HEK293 (cell line): Measurements from ENCODE around the gene ERO1B.
"Not testable (repeated sequence)": the region's sequence is repeated elsewhere in the genome, so short reads cannot be mapped to it uniquely, and the experiment has no call there.

Source experiments
- CTCF ChIA-PET: fragments of 350-600 bp; formaldehyde crosslinking; extraction: SDS; loops from one replicate; lab custom pipeline; 2021; ENCODE audit warnings: antibody characterized with exemption; lab: Yijun Ruan, JAX
- POLR2A ChIA-PET: fragments of 300-600 bp; formaldehyde crosslinking; extraction: SDS; loops from one replicate; lab custom pipeline; 2020; ENCODE audit warnings: antibody characterized with exemption, inconsistent platforms; lab: Yijun Ruan, JAX
- H3K27ac ChIP-seq: fragments of 200-500 bp; sonication (Bioruptor generic); 2 replicates; pipeline ENCODE4 v1.5.1; 2014; ENCODE audit warnings: low read depth, low read length, control low read depth, inconsistent platforms; ENCODE audit errors: extremely low read depth
- H3K36me3 ChIP-seq, 2 experiments: fragments of 200-500 bp in 1 of 2; sonication (Bioruptor generic) in 1 of 2; 1 replicate in 1 of 2; 2 replicates in 1 of 2; pipeline ENCODE4 v1.5.1; 2014 to 2017; ENCODE audit warnings: inconsistent platforms in 2 of 2, low read length in 2 of 2; ENCODE audit not compliant: control insufficient read depth in 2 of 2, insufficient read depth in 1 of 2
- H3K4me1 ChIP-seq: fragments of 200-500 bp; sonication (Bioruptor generic); 2 replicates; pipeline ENCODE4 v1.5.1; 2014; ENCODE audit warnings: mild to moderate bottlenecking, low read length, inconsistent platforms; ENCODE audit not compliant: control insufficient read depth, insufficient read depth
- H3K4me3 ChIP-seq: 2 replicates; pipeline ENCODE4 v1.5.1; 2011; ENCODE audit warnings: low read depth, mild to moderate bottlenecking, control low read depth, low read length, moderate library complexity
- H3K9me3 ChIP-seq: fragments of 200-500 bp; sonication (Bioruptor generic); 2 replicates; pipeline ENCODE4 v1.5.1; 2014; ENCODE audit warnings: low read depth, low read length, inconsistent platforms; ENCODE audit not compliant: control insufficient read depth, insufficient read depth
- ZBTB17 ChIP-seq: fragments of 450-650 bp; formaldehyde crosslinking; IDR thresholded peaks from 2 replicates; pipeline ENCODE4 v1.5.1; 2016; ENCODE audit warnings: missing biosample characterization, missing genetic modification characterization
- ZFHX2 ChIP-seq: fragments of 450-650 bp; formaldehyde crosslinking; conservative IDR thresholded peaks from 2 replicates; pipeline ENCODE4 v1.5.1; 2016; ENCODE audit warnings: missing biosample characterization, missing genetic modification characterization
- ZFP37 ChIP-seq: fragments of 450-650 bp; formaldehyde crosslinking; IDR thresholded peaks from 2 replicates; pipeline ENCODE4 v1.5.1; 2016; ENCODE audit warnings: missing biosample characterization, missing genetic modification characterization
- ZFP69B ChIP-seq: fragments of 450-650 bp; formaldehyde crosslinking; IDR thresholded peaks from 2 replicates; pipeline ENCODE4 v1.5.1; 2016; ENCODE audit warnings: missing biosample characterization, missing genetic modification characterization
- ZNF146 ChIP-seq: fragments of 450-650 bp; formaldehyde crosslinking; IDR thresholded peaks from 2 replicates; pipeline ENCODE4 v1.5.1; 2016; ENCODE audit warnings: missing biosample characterization, missing genetic modification characterization
- ZNF155 ChIP-seq: fragments of 450-650 bp; formaldehyde crosslinking; IDR thresholded peaks from 2 replicates; pipeline ENCODE4 v1.5.1; 2016; ENCODE audit warnings: missing biosample characterization, missing genetic modification characterization
- ZNF350 ChIP-seq: fragments of 450-650 bp; formaldehyde crosslinking; IDR thresholded peaks from 2 replicates; pipeline ENCODE4 v1.5.0; 2017; ENCODE audit warnings: missing biosample characterization, mild to moderate bottlenecking, missing genetic modification characterization
- ZNF544 ChIP-seq: fragments of 450-650 bp; formaldehyde crosslinking; IDR thresholded peaks from 2 replicates; pipeline ENCODE4 v1.5.0; 2017; ENCODE audit warnings: missing biosample characterization, missing genetic modification characterization
- ZNF560 ChIP-seq: fragments of 450-650 bp; formaldehyde crosslinking; IDR thresholded peaks from 2 replicates; pipeline ENCODE4 v1.5.1; 2017; ENCODE audit warnings: missing biosample characterization, missing genetic modification characterization, borderline replicate concordance
- ZNF830 ChIP-seq: fragments of 450-650 bp; IDR thresholded peaks from 2 replicates; pipeline ENCODE4 v1.5.0; 2018; ENCODE audit warnings: missing biosample characterization, missing genetic modification characterization, low read depth, mild to moderate bottlenecking, moderate library complexity
- TF ChIP-seq, protein P1 (sequence below): fragments of 450-650 bp; formaldehyde crosslinking; conservative IDR thresholded peaks from 2 replicates; pipeline ENCODE4 v1.5.1; 2016; ENCODE audit warnings: low read depth, missing biosample characterization, missing genetic modification characterization
- TF ChIP-seq, protein P2 (sequence below): fragments of 450-650 bp; formaldehyde crosslinking; IDR thresholded peaks from 2 replicates; pipeline ENCODE4 v1.5.1; 2016; ENCODE audit warnings: missing biosample characterization, missing genetic modification characterization
- TF ChIP-seq, protein P3 (sequence below): fragments of 450-650 bp; formaldehyde crosslinking; IDR thresholded peaks from 2 replicates; pipeline ENCODE4 v1.5.1; 2017; ENCODE audit warnings: missing biosample characterization, missing genetic modification characterization
- TF ChIP-seq, protein P4 (sequence below): fragments of 450-650 bp; formaldehyde crosslinking; IDR thresholded peaks from 2 replicates; pipeline ENCODE4 v1.5.1; 2016; ENCODE audit warnings: missing biosample characterization, missing genetic modification characterization

Gene ERO1B

DNA sequence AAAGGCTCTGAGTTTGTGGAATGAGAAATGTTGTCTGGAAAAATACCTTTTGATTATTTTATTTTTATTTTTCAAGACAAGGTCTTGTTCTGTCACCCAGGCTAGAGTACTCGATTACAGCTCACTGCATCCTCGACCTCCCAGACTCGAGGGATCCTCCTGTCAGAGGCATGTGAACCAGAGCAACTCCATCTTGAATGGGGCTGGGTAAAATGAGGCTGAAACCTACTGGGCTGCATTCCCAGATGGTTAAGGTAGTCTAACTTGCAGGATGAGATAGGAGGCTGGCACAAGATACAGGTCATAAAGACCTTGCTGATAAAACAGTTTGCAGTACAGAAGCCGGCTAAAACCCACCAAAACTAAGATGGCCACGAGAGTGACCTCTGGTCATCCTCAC, 32.3 kb upstream of the ERO1B start:
- H3K36me3 ChIP-seq, H3K4me3 ChIP-seq, POLR2A ChIA-PET, H3K27ac ChIP-seq, H3K4me1 ChIP-seq, H3K9me3 ChIP-seq: not testable (repeated sequence)
- CTCF ChIA-PET = interaction anchor here (0.6 to 0.7 kb wide), 3 partner anchors 21 to 245 kb away, joined by 3 read pairs; no protein-coding TSS in a partner anchor

DNA sequence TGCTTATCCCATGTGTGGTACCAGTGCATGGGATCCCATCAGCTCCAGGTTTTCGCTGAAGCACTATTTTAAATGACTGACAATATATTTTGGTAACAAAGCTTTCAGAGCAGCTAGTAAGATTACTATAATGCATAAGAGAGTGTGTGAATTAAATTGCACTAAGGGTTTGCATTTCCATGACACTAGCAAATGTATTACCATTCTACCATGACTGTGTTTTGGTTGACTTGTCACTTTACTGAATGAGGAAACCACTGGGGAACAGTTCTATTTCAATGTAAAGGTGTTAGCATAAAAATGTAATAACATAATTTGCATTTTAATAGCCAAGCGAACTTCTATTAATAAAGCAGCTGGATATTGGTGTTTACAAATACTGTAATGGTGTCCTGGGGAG, 31.7 kb upstream of the ERO1B start:
- no peak for TF ChIP-seq ZFP69B
- TF ChIP-seq ZFP37 (tag by site-specific recombination) = no peak
- TF ChIP-seq ZNF544 (tag by site-specific recombination) = no peak
- no peak for TF ChIP-seq ZNF155
- TF ChIP-seq, protein P1, sequence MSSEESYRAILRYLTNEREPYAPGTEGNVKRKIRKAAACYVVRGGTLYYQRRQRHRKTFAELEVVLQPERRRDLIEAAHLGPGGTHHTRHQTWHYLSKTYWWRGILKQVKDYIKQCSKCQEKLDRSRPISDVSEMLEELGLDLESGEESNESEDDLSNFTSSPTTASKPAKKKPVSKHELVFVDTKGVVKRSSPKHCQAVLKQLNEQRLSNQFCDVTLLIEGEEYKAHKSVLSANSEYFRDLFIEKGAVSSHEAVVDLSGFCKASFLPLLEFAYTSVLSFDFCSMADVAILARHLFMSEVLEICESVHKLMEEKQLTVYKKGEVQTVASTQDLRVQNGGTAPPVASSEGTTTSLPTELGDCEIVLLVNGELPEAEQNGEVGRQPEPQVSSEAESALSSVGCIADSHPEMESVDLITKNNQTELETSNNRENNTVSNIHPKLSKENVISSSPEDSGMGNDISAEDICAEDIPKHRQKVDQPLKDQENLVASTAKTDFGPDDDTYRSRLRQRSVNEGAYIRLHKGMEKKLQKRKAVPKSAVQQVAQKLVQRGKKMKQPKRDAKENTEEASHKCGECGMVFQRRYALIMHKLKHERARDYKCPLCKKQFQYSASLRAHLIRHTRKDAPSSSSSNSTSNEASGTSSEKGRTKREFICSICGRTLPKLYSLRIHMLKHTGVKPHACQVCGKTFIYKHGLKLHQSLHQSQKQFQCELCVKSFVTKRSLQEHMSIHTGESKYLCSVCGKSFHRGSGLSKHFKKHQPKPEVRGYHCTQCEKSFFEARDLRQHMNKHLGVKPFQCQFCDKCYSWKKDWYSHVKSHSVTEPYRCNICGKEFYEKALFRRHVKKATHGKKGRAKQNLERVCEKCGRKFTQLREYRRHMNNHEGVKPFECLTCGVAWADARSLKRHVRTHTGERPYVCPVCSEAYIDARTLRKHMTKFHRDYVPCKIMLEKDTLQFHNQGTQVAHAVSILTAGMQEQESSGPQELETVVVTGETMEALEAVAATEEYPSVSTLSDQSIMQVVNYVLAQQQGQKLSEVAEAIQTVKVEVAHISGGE = no peak
- no peak for TF ChIP-seq ZNF560
- TF ChIP-seq ZFHX2 (tag by site-specific recombination) = no peak
- TF ChIP-seq, protein P2, sequence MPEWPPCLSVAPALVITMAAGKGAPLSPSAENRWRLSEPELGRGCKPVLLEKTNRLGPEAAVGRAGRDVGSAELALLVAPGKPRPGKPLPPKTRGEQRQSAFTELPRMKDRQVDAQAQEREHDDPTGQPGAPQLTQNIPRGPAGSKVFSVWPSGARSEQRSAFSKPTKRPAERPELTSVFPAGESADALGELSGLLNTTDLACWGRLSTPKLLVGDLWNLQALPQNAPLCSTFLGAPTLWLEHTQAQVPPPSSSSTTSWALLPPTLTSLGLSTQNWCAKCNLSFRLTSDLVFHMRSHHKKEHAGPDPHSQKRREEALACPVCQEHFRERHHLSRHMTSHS (tag by site-specific recombination) = no peak
- TF ChIP-seq, protein P3, sequence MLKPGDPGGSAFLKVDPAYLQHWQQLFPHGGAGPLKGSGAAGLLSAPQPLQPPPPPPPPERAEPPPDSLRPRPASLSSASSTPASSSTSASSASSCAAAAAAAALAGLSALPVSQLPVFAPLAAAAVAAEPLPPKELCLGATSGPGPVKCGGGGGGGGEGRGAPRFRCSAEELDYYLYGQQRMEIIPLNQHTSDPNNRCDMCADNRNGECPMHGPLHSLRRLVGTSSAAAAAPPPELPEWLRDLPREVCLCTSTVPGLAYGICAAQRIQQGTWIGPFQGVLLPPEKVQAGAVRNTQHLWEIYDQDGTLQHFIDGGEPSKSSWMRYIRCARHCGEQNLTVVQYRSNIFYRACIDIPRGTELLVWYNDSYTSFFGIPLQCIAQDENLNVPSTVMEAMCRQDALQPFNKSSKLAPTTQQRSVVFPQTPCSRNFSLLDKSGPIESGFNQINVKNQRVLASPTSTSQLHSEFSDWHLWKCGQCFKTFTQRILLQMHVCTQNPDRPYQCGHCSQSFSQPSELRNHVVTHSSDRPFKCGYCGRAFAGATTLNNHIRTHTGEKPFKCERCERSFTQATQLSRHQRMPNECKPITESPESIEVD (tag by site-specific recombination) = no peak
- TF ChIP-seq ZNF830 (tag by site-specific recombination) = no peak
- TF ChIP-seq ZNF146 = no peak
- TF ChIP-seq ZNF350 (tag by site-specific recombination) = no peak
- POLR2A ChIA-PET = no interaction called here

DNA sequence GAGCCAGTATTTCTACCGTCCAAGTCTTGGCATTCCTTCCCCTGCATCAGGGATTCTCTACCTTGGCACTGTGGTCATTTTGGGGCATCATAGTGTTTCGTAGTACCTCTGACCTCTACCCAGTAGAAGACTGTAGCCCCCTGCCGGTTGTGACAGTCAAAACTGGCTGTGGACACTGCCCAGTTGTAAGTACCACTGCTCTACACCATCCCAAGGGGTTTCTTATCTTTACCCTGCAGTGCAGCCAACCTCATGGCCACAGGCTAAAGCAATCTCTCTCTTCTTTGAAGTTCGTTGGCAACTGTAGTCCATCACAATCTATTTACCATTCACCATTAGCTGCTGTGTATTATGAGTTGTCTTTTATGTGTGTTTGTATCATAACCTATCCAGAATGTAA, 29.3 kb upstream of the ERO1B start:
- Histone ChIP-seq H3K9me3 (no peaks in the 10 kb centered on the region), H3K27ac (no peak overlapping the region), H3K4me3 (no peak overlapping the region), H3K4me1 (no peaks in the 10 kb centered on the region), H3K36me3 (no peaks in the 10 kb centered on the region)
- ChIA-PET CTCF (no interaction called here), POLR2A (no interaction called here)
- TF ChIP-seq ZBTB17 = no peak
- TF ChIP-seq, protein P4, sequence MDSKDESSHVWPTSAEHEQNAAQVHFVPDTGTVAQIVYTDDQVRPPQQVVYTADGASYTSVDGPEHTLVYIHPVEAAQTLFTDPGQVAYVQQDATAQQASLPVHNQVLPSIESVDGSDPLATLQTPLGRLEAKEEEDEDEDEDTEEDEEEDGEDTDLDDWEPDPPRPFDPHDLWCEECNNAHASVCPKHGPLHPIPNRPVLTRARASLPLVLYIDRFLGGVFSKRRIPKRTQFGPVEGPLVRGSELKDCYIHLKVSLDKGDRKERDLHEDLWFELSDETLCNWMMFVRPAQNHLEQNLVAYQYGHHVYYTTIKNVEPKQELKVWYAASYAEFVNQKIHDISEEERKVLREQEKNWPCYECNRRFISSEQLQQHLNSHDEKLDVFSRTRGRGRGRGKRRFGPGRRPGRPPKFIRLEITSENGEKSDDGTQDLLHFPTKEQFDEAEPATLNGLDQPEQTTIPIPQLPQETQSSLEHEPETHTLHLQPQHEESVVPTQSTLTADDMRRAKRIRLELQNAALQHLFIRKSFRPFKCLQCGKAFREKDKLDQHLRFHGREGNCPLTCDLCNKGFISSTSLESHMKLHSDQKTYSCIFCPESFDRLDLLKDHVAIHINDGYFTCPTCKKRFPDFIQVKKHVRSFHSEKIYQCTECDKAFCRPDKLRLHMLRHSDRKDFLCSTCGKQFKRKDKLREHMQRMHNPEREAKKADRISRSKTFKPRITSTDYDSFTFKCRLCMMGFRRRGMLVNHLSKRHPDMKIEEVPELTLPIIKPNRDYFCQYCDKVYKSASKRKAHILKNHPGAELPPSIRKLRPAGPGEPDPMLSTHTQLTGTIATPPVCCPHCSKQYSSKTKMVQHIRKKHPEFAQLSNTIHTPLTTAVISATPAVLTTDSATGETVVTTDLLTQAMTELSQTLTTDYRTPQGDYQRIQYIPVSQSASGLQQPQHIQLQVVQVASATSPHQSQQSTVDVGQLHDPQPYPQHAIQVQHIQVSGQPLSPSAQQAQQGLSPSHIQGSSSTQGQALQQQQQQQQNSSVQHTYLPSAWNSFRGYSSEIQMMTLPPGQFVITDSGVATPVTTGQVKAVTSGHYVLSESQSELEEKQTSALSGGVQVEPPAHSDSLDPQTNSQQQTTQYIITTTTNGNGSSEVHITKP (tag by site-specific recombination) = peak; percentile 20; the same call in 1 of the 2 replicates

More for the DNA sequence above, 31.7 kb upstream of the ERO1B start:
- H3K4me1 ChIP-seq = no peaks in the 10 kb centered on the region
- no peaks in the 10 kb centered on the region for H3K9me3 ChIP-seq
- H3K4me3 ChIP-seq = no peak overlapping the region
- no peaks in the 10 kb centered on the region for H3K36me3 ChIP-seq
- H3K27ac ChIP-seq = no peak overlapping the region
- CTCF ChIA-PET = interaction anchor here (0.6 to 0.7 kb wide), 2 partner anchors 167 to 246 kb away, joined by 3 to 5 read pairs; no protein-coding TSS in a partner anchor
